Upper lobe of left lung (tissue), 6 donors: ENCODE data around the gene RAD21L1. TPM values are rescaled to one million over a fixed set of nuclear protein-coding genes. Genes with fewer than 3 reads are reported as not detected.

ENCODE experiments used
- ATAC-seq, 2 donors: fragments of 200-7000 bp; cut with Tn5 transposase; one replicate each; pipeline ENCODE4 v1.9.1; 2022; ENCODE audit warnings: mild to moderate bottlenecking in 2 of 2, moderate library complexity in 2 of 2; ENCODE audit not compliant: low FRiP score in 2 of 2
- DNase-seq, 2 donors: peaks; one replicate each; pipeline ENCODE4 v3.0.0-alpha.2; 2019 to 2020
- H3K27ac ChIP-seq, 4 donors: fragments of 200-600 bp; sonication (generic); one replicate each; pipeline ENCODE4 v1.5.1; 2016 to 2019
- H3K27me3 ChIP-seq, 4 donors: fragments of 200-600 bp; sonication (generic); one replicate each; pipeline ENCODE4 v1.5.1; 2017 to 2019
- H3K36me3 ChIP-seq, 4 donors: fragments of 200-600 bp; sonication (generic); one replicate each; pipeline ENCODE4 v1.5.1; 2016 to 2019
- H3K4me1 ChIP-seq, 4 donors: fragments of 200-600 bp; sonication (generic); one replicate each; pipeline ENCODE4 v1.5.1; 2018 to 2019
- H3K4me3 ChIP-seq, 4 donors: fragments of 200-600 bp; sonication (generic); one replicate each; pipeline ENCODE4 v1.5.1; 2017 to 2019; ENCODE audit warnings: mild to moderate bottlenecking in 2 of 4, moderate library complexity in 1 of 4
- H3K9me3 ChIP-seq, 4 donors: fragments of 200-600 bp; sonication (generic); one replicate each; pipeline ENCODE4 v1.5.1; 2018 to 2019
- EP300 ChIP-seq, 4 donors: sonication (generic); formaldehyde crosslinking; IDR thresholded peaks; one replicate each; pipeline ENCODE4 v1.5.1; 2017; ENCODE audit warnings: antibody characterized with exemption in 4 of 4, control low read depth in 2 of 4
- POLR2A ChIP-seq, 4 donors: fragments of 450-650 bp; IDR thresholded peaks; one replicate each; pipeline ENCODE4 v1.5.1; 2016 to 2017; ENCODE audit warnings: antibody characterized with exemption in 4 of 4, mild to moderate bottlenecking in 2 of 4
- POLR2AphosphoS5 ChIP-seq, 2 donors: sonication (generic); formaldehyde crosslinking; IDR thresholded peaks; one replicate each; pipeline ENCODE4 v1.5.1; 2017; ENCODE audit warnings: antibody characterized with exemption in 2 of 2
- WGBS, 2 donors: methylation state at CpG; one replicate each; pipeline ENCODE4 v1.1.5; 2017 to 2018; 5-methylcytosine and 5-hydroxymethylcytosine counted together
- total RNA-seq, 6 donors: library from RNA; depleted of rRNA in 4 of 6; stranded (reverse); fragments of >200 nt in 4 of 6; gene quantifications; one replicate each; pipeline versions ENCODE4 v1.1.0 to v1.2.1, GENCODE V29; 2016 to 2021
- TF ChIP-seq, protein P1 (sequence below), 6 experiments: fragments of 450-650 bp in 4 of 6; fragments of 200-600 bp in 2 of 6; sonication (generic) in 2 of 6; IDR thresholded peaks; one replicate each; pipeline ENCODE4 v1.5.1; 2016 to 2019; ENCODE audit warnings: antibody characterized with exemption in 6 of 6
- donor health status: DM: no; HTN: no; CAD: no; lungs with moderate emphysema.
- donor health status: DM: no; HTN: yes; CAD: no; lungs with severe emphysema.

Gene RAD21L1
- total RNA-seq, 6 donors from 2014 or later, result not detected

DNA sequence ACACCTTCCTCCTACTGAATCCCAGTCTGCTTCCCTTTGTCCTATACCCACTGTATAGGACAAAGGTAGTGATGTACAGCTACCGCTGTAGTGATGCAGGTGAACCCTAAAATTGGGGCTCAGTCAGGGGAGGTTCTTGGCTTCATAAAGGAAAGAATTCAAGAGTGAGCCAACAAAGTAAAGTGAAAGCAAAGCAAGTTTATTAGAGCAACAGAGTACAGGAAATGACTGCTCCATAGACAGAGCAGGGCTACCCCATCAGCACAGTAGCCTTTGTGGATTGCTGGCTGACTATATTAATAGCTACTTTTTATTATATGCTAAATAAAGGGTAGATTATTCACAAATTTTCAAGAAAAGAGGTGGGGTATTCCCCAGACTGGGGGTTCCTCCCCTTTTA, 25.9 kb upstream of the RAD21L1 start:
- Histone ChIP-seq H3K4me1 (peaks cover 0 to 11% (median 9%) of the 10 kb centered on the region in 4 donors), H3K27me3 (no peaks in the 10 kb centered on the region), H3K36me3 (no peaks in the 10 kb centered on the region), H3K9me3 (no peaks in the 10 kb centered on the region), H3K4me3 (no peak overlapping the region), H3K27ac (peak overlapping the region; percentile 60 to 77 (median 64))
- DNase-seq, result no peak
- ATAC-seq, result no peak
- TF ChIP-seq, protein P1, sequence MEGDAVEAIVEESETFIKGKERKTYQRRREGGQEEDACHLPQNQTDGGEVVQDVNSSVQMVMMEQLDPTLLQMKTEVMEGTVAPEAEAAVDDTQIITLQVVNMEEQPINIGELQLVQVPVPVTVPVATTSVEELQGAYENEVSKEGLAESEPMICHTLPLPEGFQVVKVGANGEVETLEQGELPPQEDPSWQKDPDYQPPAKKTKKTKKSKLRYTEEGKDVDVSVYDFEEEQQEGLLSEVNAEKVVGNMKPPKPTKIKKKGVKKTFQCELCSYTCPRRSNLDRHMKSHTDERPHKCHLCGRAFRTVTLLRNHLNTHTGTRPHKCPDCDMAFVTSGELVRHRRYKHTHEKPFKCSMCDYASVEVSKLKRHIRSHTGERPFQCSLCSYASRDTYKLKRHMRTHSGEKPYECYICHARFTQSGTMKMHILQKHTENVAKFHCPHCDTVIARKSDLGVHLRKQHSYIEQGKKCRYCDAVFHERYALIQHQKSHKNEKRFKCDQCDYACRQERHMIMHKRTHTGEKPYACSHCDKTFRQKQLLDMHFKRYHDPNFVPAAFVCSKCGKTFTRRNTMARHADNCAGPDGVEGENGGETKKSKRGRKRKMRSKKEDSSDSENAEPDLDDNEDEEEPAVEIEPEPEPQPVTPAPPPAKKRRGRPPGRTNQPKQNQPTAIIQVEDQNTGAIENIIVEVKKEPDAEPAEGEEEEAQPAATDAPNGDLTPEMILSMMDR (IDR thresholded peaks at IDR 0.05), result no peak
- TF ChIP-seq EP300 (IDR thresholded peaks at IDR 0.05) (no peak), POLR2A (IDR thresholded peaks at IDR 0.05) (no peak), POLR2AphosphoS5 (IDR thresholded peaks at IDR 0.05) (no peak)
- 85 to 94% methylated on average over 1 of the region's 1 CpG for WGBS, 2 donors

DNA sequence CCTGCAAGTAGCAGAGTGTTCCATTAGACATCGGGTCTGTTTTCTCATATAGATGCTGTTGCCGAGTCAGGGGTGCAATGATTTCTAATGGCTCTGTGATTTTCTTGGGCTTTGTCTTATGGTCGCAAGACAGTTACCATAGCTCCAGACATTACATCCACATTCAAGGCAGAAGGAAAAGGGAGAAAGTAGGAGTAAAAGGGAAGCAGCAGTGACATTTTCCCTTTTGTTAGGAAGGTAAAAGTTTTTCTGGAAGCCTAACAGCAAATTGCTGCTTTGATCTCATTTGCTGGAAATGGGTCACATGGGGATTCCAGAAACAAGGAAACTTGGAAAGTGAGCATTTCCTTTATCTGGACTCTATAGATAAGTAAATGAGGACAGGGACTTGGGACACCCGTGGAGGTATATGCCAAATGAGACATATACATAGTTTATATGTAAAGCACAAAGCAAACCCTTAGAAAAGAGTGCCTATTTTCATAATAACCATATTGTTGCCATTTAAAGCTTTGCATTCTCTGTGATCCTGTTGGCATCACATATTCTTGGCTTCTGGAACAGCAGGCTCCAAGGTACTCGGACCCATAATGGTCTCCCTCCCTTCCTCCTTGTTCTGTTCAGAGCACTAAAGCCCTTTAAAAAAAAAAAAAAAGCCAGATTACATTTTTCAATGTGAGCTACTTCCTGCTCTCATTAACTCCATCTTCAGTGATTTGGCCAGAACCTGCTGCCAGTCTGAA, 22.9 kb upstream of the RAD21L1 start, which contains the start of gene C20orf202:
C20orf202 (plus strand) TSS at position 693 of the 743 bp plus-strand sequence. CDS start 132 bp downstream, outside the sequence.
- Histone ChIP-seq H3K4me1 (peaks cover 0 to 11% (median 11%) of the 10 kb centered on the region in 4 donors), H3K27me3 (no peaks in the 10 kb centered on the region), H3K9me3 (no peaks in the 10 kb centered on the region), H3K4me3 (no peak within 1 kb of the TSS), H3K27ac (peak within 1 kb of the TSS; percentile 3 to 69 (median 50)), H3K36me3 (no peaks in the 10 kb centered on the region)
- no peak for TF ChIP-seq POLR2AphosphoS5 (IDR thresholded peaks at IDR 0.05)
- TF ChIP-seq, protein P1 (IDR thresholded peaks at IDR 0.05), result no peak
- no peak for TF ChIP-seq POLR2A (IDR thresholded peaks at IDR 0.05)
- no peak for TF ChIP-seq EP300 (IDR thresholded peaks at IDR 0.05)
- 63 to 67% methylated on average over 5 of the region's 5 CpGs for WGBS, 2 donors
- DNase-seq (no peak), ATAC-seq (no peak)

DNA sequence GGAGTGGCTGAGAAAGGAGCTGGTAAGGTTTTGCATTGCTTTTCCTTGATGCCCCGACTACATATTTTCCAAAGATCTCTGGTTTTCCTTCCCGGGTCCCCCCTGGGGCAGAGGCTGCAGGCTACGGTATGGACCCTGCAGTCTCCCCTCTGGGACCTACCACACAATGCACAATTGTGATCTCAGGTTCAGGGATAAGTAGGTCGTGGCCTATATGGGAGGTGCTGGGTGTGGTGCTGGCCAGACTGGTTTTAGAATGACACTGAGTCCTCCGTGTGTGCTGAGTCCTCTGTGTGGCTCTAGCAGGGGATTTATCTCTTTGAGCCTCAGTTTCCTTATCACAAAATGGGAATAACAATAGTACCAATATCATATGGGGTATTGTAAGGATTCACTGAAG, 22.2 kb upstream of the RAD21L1 start:
- ATAC-seq, result no peak
- H3K4me1 ChIP-seq, result peaks cover 0 to 11% (median 11%) of the 10 kb centered on the region in 4 donors
- 71 to 75% methylated on average over 4 to 5 of the region's 5 CpGs for WGBS, 2 donors
- no peak overlapping the region for H3K4me3 ChIP-seq
- H3K27me3 ChIP-seq, result no peaks in the 10 kb centered on the region
- H3K27ac ChIP-seq, result peak overlapping the region in 3 of 4 donors; percentile 3 to 69 (median 64)
- no peak for DNase-seq
- H3K9me3 ChIP-seq, result no peaks in the 10 kb centered on the region
- no peaks in the 10 kb centered on the region for H3K36me3 ChIP-seq
- TF ChIP-seq EP300 (IDR thresholded peaks at IDR 0.05), result no peak
- TF ChIP-seq POLR2A (IDR thresholded peaks at IDR 0.05), result no peak
- no peak for TF ChIP-seq POLR2AphosphoS5 (IDR thresholded peaks at IDR 0.05)
- TF ChIP-seq, protein P1 (IDR thresholded peaks at IDR 0.05), result no peak

GRCh38 chr20:1204113-1204512, 21.7 kb upstream of the RAD21L1 start:
- no peaks in the 10 kb centered on the region for H3K9me3 ChIP-seq
- ATAC-seq, result peak in 1 of 2 donors; percentile 61
- peak overlapping the region; percentile 3 to 69 (median 50) for H3K27ac ChIP-seq
- no peaks in the 10 kb centered on the region for H3K27me3 ChIP-seq
- no peak for DNase-seq
- H3K36me3 ChIP-seq, result no peaks in the 10 kb centered on the region
- H3K4me3 ChIP-seq, result no peak overlapping the region
- no peak for TF ChIP-seq POLR2A (IDR thresholded peaks at IDR 0.05)
- TF ChIP-seq EP300 (IDR thresholded peaks at IDR 0.05), result no peak
- TF ChIP-seq, protein P1 (IDR thresholded peaks at IDR 0.05), result peak in 1 of 6 experiments; percentile 17
- TF ChIP-seq POLR2AphosphoS5 (IDR thresholded peaks at IDR 0.05), result no peak
- WGBS, 2 donors, result 32 to 69% methylated on average over 5 of the region's 5 CpGs
- peaks cover 0 to 11% (median 11%) of the 10 kb centered on the region in 4 donors for H3K4me1 ChIP-seq
